Placental pericyte (primary cell): ENCODE measurements around the gene CDH20. TPM values are rescaled to one million over a fixed set of nuclear protein-coding genes. Genes with fewer than 3 reads are reported as not detected.

Experiments
- small RNA-seq: library from RNA; depleted of rRNA; stranded (forward); fragments of <200 nt; gene quantifications from one replicate; pipeline ENCODE3, GENCODE V24; 2012; ENCODE audit warnings: low replicate concordance
- total RNA-seq: library from RNA; depleted of rRNA; stranded (reverse); fragments of >200 nt; gene quantifications from 2 replicates; pipeline ENCODE4 v1.2.3, GENCODE V29; 2012

Gene CDH20
- total RNA-seq = not detected in 2 replicates

GRCh38 chr18:61333271-61333745 lies at the start of gene CDH20:
CDH20 (plus strand) TSS chr18:61333430.

Small RNAs within 50 kb of the gene (small RNA-seq; reads per million reads assigned to genes)
- 0.49 reads per million, percentile 18 among the genes with 10 or more reads in this experiment for gene RNU6-116P
